GM10248 (cell line): Measurements from ENCODE around the gene HOXA6.

ENCODE experiments used
- CTCF ChIA-PET: fragments of 300-600 bp; sonication (Branson Sonifier 250); formaldehyde crosslinking; extraction: SDS; loops from one replicate; lab custom pipeline; 2021; ENCODE audit warnings: antibody characterized with exemption; lab: Yijun Ruan, JAX
- POLR2A ChIA-PET: fragments of 350-650 bp; sonication (Branson Sonifier 250); formaldehyde crosslinking; extraction: SDS; loops from one replicate; lab custom pipeline; 2020; ENCODE audit warnings: antibody characterized with exemption; lab: Yijun Ruan, JAX
- DNase-seq: peaks from one replicate; pipeline ENCODE4 v3.0.0; 2012; ENCODE audit errors: extremely low spot score
- TF ChIP-seq, protein P1 (sequence below): IDR thresholded peaks from 2 replicates; pipeline ENCODE4 v1.5.1; 2012; ENCODE audit warnings: mild to moderate bottlenecking, low read depth; ENCODE audit errors: extremely low read depth, missing control alignments, control extremely low read depth

The HOXA6 gene

DNA sequence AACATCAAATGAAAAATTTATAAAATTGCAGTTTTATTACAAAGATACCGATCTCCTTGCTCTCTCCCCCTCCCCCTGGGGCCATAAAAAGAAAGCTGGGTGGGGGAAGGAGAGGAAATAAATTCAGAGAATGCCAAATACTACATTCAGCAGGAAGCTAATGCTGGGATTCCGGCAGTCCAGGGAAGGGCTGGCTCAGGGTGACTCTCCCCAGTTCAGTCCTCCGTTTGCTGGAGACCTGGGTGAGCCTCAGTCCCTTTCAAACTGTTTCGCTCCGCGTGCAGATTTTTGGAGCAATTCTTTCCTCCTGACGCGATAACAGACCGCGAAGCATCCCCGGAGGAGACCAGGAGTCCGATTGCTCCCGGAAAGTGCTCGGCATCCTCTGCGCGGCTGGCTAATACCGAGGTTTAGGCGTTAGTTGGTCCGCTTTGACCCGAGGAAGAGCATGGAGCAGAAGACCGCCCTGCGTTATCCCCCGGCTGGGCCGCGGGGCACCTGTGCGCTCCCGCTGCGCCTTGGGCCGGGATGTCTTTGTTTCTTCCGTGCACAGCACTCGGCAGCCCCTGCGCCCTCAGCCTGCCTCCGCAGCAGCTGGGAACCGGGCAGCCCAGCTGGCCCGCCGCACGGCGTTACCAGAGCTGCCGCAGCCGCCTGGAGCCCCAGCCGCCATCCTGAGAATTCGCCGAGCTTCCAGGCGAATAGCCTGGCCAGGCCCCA lies 41.2 kb downstream of the HOXA6 start:
- DNase-seq = no peak
- ChIA-PET CTCF (interaction anchor here (0.9 to 1.7 kb wide), 3 partner anchors 9 to 23 kb away, joined by 3 to 8 read pairs (median 3); partner anchors contain the start of gene HOXA1), POLR2A (no interaction called here)
- TF ChIP-seq, protein P1, sequence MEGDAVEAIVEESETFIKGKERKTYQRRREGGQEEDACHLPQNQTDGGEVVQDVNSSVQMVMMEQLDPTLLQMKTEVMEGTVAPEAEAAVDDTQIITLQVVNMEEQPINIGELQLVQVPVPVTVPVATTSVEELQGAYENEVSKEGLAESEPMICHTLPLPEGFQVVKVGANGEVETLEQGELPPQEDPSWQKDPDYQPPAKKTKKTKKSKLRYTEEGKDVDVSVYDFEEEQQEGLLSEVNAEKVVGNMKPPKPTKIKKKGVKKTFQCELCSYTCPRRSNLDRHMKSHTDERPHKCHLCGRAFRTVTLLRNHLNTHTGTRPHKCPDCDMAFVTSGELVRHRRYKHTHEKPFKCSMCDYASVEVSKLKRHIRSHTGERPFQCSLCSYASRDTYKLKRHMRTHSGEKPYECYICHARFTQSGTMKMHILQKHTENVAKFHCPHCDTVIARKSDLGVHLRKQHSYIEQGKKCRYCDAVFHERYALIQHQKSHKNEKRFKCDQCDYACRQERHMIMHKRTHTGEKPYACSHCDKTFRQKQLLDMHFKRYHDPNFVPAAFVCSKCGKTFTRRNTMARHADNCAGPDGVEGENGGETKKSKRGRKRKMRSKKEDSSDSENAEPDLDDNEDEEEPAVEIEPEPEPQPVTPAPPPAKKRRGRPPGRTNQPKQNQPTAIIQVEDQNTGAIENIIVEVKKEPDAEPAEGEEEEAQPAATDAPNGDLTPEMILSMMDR = no peak

DNA sequence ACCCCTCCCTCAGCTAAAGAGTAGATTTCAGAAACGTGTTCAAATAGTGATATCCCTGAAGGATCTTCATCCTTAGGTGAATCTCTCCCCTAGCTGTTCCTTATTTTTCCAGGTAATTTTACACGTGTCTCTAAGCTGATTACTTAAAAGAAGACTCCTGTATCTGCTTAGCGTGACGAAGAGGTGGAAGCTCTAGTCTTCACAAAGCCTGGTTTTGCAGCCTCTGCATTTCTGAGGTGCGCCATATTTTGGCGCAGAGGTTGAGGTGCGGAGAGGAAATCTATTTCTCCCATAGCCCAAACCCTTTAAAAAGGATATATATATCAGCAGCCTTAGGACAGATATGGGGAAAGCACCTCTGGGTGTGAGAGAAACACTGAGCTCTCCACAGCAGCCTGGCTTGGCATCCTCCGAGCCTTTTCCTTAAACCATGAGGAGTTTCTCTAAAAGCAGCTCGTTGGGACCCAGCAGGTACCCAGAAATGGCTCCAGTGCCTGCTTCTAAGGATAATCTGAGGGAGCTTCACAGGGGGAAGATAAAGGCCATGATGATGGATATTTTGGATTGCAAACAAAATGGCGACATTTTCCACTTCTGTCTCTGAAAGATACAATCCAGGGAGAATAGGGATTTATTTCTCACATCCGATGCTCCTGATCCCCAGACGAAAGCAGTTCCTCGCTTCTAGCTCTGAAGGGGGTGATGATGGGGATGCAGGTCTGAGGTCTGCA lies 42.1 kb downstream of the HOXA6 start:
- CTCF ChIA-PET = interaction anchor here (0.9 to 1.7 kb wide), 3 partner anchors 8 to 22 kb away, joined by 3 to 8 read pairs (median 3); partner anchors contain the start of gene HOXA1

DNA sequence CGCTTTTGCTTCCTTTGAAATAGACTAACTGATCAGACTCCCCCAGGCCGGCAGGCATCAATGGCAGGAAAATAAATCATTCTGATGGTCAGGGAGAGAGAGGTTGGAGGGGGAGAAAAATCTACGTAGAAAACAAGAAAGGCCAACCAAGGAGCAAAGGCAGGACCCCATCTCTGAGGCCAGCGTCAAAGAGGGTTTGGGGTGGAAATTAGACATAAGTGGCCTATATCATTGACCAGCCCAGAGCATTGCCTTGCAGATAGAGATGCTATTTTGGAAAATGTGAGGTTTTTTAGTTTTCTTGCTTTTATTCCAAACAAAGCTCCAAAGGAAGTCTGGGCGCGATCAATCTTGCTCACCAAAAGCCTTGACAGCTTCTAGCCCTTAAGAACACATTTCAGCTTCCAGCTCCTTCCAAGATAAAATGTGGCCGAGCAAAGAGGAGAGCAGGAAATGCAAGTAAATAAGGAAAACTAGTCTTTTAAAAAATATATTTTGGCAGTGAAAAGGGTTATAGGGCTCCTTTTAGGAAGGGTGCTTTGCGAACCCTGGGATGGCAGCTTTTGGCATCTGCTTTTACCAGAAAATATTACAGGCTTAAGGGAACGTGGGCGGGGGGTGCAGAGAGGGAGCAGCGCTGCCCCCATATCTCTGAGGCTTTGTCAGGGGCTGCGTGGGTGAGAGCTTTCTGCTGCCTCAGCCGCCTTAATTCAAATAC lies 43.1 kb downstream of the HOXA6 start:
- TF ChIP-seq, protein P1 = no peak
- CTCF ChIA-PET = no interaction called here
- POLR2A ChIA-PET = no interaction called here

More for the DNA sequence above, 42.1 kb downstream of the HOXA6 start:
- TF ChIP-seq, protein P1 = no peak
- POLR2A ChIA-PET = no interaction called here
- no peak for DNase-seq

DNA sequence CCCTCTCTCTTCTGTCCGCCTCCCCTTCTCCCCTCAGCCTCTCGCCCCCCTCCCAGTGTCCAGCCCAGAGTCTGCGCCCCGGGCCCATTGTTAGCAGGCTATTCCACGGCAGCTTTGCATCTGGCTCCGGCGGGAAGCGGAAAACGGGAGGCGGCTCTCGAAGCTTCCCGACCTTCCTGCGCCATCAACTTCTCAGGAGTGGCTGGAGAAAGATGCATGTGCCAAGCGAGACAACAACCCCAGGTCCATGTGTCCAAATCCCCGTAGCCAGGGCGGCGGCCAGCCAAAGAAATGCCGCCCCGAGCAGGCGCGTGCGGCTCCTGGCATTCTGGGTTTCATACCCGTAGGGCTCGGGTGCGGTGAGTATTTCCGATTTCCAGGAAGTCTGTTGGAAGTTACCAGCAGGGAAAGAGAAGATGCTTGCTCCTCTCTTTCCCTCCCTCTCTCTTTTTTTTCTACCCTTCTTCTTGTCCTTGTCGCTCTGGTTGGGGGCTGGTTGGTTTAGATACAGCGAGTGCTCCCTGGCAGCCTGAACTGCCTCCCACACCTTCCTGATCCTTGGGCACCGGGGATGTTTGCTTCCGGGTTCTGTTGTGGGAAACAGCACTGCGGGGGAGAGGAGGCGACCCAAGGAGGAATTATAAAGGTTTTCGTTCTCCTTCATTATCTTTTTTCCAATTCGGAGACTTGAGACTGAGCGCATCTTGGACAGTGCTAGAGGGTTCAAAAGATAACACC lies 43.9 kb downstream of the HOXA6 start:
- DNase-seq = no peak
- POLR2A ChIA-PET = no interaction called here
- TF ChIP-seq, protein P1 = no peak
- CTCF ChIA-PET = no interaction called here

More for the DNA sequence above, 43.1 kb downstream of the HOXA6 start:
- no peak for DNase-seq

DNA sequence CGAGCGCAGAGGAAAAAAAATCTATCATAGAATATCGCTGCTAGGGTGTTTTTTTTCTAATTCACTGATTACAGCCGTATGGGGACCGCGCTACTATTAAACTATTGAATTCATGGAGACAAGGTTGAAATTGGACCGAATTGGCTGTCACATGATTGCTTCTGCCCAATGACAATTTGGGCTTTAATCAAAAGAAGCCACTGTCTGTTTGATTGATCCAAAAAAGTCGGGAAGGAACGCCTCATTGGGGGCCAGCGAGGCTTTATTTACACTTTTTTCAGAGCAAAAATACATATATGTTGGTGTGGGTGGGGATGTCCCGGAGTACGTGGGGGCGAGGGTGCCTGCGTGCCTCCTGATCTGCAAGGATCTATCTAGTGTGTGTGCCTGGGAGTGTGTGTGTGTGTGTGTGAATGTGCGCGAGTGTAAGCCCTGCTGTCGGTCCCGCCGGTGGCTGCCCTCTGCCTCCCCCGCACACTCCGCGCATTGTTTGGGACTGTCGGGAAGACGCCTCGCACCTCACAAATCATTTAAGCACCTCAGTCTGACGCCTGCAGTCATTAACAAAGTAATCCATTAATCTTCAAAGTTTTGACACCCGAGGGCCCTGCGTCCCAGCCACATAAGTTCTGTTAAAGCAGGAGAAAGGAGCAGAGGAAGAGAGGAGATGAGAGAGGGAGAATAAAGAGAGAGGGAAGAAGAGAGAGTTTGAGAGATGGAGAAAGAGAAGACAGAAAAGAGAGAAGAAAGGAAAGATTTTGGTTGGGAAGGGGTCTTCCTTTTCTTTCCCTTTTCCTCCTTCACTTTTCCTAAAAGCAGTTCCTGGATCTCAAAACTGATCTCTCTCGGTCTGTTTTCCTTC lies 44.8 kb downstream of the HOXA6 start, which contains the start of gene HOXA2:
TSS of gene HOXA2 (minus strand) at position 103 of the 862 bp plus-strand sequence. CDS start 183 bp downstream, outside the sequence.
- no peak for DNase-seq
- ChIA-PET POLR2A (no interaction called here), CTCF (no interaction called here)
- TF ChIP-seq, protein P1 = no peak
